ENCODE results near the gene PRR12. TPM values are rescaled to one million over a fixed set of nuclear protein-coding genes. Genes with fewer than 3 reads are reported as not detected.

Gene PRR12
- polyA plus RNA-seq, 1 donor = 20.7 TPM

DNA sequence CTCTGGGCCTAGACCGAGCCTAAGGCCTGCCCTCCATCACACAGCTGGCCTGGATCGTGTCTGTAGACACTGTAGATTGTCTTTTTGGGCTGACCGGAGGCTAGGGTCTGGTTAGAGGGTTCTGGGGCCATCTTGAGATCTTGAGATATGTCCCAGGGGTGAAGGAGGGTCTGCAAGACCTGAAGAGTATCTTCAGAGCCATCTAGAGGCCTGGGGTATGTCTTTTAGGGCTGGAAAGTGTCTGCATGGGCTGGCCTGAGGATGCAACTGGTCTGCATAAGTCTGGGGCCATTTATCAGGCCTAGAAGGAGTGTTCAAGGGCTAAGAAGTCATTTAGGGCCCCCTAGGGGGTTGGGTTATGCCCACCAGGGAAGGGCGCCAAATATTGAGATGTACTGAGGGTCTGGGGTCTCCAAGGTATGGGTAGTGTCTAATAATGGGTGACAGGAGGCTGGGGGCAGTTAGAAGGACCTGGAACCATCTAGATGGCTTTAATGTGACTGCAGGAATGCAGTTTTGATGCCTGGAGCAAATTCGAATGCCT is 51.6 kb downstream of the PRR12 start:
- no peak for DNase-seq

DNA sequence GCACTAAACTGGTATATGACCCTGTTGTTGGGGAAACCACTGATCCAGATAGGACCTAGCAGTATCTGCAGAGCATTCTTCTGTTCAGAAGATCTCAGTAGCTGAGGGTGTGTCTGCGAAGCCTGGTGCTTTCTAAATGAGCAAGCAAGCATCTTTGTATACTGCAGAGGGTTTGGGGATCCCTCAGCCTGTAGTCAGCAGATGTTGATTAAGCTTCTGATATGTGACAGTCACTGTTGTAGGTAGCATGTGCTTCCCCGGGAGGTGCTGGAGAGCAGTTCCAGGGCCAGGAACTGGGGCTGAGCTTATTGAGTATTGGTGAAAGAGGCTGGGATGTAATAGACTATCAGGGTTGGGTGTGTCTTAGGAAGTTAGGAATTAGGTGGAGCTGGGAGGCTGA is 52.5 kb downstream of the PRR12 start:
- DNase-seq = no peak

DNA sequence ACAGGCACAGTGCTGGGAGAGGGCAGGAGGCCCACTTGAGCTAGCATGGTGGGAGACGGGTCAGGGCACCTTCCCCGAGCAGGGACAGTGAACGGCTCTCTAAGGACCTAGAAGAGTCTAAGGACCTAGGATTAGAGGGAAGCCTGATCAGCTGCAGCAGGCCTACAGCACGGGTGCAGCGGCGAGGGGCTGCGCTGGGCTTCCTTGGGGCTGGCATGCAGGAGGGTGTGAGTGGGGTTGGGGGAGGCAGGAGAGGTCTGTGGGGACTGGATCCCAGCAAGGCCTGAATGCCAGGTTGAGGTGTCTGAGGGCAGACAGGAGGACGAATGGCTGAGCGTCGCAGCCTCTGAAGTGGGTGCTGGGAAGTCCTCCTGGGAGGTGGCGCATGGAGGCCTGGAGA is 54.6 kb downstream of the PRR12 start:
- no peak for DNase-seq

DNA sequence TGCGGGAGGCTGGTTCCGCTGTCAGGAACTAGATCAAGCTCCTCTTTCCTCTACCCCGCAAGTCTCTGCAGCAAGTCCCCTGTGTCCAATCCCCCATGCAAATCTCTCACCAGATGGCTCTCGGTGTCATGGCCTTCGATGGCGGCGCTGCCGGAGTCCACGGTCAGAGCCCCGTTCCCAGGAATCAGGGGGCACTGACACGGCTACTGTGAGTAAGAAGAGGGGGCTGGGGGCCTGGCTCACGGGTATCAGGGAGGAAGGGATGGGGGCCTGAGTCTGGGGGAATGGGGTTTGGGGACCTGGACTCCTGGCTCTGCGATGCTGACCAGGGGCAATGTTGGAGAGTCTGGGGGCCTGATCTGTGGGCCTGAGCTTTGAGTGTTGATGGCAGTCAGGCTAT is 55.0 kb downstream of the PRR12 start:
- DNase-seq = no peak

DNA sequence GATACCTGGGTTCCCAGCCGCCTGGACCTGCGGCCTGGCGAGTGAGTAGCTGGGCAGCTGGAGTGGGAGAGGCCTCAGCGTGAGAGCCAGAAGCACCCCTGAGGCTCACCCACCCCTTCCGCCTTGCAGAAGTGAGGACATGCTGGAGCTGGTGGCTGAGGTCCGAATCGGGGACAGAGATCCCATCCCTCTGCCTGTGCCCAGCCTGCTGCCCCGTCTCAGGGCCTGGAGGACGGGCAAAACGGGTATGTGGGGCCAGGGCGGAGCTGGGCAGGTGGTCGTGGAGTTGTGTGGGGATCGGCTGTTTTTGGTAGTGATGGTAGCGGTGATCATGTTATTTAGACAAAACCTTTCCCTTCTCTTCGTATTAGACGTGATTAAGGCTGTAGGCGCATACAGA is 55.6 kb downstream of the PRR12 start:
- no peak for DNase-seq

DNA sequence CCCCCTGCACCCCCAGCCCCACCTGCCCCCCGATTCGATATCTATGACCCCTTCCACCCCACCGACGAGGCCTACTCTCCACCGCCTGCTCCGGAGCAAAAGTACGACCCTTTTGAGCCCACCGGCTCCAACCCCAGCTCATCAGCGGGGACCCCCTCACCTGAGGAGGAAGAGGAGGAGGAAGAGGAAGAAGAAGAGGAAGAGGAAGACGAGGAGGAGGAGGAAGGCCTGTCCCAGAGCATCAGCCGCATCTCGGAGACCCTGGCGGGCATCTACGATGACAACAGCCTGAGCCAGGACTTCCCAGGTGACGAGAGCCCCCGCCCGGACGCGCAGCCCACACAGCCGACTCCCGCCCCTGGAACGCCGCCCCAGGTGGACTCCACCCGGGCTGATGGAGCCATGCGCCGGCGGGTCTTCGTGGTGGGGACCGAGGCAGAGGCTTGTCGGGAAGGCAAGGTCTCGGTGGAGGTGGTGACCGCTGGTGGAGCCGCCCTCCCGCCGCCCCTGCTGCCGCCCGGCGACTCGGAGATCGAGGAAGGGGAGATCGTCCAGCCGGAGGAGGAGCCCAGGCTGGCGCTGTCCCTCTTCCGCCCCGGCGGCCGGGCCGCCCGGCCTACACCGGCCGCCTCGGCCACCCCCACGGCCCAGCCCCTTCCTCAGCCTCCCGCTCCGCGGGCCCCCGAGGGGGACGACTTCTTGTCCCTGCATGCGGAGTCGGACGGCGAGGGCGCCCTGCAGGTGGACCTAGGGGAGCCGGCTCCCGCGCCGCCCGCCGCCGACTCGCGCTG is 60.2 kb downstream of the PRR12 start:
- DNase-seq = no peak

DNA sequence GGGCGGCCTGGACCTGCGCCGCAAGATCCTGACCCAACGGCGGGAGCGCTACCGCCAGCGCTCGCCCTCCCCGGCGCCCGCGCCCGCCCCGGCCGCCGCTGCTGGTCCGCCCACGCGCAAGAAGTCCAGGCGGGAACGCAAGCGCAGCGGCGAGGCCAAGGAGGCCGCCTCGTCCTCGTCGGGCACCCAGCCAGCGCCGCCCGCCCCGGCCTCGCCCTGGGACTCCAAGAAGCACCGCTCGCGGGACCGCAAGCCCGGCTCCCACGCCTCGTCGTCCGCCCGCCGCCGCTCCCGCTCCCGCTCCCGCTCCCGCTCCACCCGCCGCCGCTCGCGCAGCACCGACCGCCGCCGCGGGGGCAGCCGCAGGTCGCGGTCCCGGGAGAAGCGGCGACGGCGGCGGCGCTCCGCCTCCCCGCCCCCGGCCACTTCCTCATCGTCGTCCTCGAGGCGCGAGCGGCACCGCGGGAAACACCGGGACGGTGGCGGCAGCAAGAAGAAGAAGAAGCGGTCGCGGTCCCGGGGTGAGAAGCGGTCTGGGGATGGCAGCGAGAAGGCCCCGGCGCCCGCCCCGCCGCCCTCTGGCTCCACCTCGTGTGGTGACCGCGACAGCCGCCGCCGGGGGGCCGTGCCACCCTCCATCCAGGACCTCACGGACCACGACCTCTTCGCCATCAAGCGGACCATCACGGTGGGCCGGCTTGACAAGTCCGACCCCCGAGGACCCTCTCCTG is 61.0 kb downstream of the PRR12 start:
- no peak for DNase-seq

DNA sequence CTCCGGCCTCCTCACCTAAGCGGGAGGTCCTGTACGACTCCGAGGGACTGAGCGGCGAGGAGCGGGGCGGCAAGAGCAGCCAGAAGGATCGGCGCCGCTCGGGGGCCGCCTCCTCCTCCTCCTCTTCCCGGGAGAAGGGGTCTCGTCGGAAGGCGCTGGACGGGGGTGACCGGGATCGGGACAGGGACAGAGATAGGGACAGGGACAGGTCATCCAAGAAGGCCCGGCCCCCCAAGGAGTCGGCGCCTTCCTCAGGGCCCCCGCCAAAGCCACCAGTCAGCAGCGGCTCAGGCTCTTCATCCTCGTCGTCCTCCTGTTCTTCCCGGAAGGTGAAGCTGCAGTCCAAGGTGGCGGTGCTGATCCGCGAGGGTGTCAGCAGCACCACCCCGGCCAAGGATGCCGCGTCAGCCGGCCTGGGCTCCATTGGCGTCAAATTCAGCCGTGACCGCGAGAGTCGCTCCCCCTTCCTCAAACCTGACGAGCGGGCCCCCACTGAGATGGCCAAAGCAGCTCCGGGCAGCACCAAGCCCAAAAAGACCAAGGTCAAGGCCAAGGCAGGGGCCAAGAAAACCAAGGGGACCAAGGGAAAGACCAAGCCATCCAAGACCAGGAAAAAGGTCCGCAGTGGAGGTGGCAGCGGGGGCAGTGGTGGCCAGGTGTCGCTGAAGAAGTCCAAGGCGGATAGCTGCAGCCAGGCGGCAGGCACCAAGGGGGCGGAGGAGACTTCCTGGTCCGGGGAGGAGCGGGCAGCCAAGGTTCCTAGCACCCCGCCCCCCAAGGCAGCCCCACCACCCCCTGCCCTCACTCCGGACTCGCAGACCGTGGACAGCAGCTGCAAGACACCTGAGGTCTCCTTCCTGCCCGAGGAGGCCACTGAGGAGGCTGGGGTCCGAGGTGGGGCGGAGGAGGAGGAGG is 61.8 kb downstream of the PRR12 start:
- no peak for DNase-seq

DNA sequence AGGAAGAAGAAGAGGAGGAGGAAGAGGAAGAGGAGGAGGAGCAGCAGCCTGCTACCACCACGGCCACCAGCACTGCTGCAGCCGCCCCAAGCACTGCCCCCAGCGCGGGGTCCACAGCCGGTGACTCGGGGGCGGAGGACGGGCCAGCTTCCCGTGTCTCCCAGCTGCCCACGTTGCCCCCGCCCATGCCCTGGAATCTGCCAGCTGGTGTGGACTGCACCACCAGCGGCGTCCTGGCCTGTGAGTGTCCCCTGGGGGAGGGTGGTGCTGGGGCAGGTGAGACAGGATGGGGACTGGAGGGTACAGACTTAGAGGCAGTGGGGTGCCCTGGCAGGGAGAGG is 62.5 kb downstream of the PRR12 start:
- DNase-seq = no peak

DNA sequence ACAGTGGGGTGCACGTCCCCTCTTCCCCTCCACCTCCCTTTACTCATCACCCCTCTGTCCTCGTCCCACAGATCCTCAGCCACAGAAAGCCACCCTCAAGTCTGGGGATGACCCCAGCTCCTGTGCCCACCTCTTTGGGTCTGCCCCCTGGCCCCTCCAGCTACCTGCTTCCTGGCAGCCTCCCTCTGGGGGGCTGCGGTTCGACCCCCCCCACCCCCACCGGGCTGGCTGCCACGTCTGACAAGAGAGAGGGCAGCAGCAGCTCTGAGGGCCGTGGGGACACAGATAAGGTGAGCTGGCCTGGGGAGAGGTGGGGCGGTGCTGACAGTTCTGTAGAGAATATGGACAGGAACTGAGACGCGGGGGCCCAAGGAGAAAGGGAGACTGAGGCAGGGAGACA is 63.6 kb downstream of the PRR12 start:
- no peak for DNase-seq

DNA sequence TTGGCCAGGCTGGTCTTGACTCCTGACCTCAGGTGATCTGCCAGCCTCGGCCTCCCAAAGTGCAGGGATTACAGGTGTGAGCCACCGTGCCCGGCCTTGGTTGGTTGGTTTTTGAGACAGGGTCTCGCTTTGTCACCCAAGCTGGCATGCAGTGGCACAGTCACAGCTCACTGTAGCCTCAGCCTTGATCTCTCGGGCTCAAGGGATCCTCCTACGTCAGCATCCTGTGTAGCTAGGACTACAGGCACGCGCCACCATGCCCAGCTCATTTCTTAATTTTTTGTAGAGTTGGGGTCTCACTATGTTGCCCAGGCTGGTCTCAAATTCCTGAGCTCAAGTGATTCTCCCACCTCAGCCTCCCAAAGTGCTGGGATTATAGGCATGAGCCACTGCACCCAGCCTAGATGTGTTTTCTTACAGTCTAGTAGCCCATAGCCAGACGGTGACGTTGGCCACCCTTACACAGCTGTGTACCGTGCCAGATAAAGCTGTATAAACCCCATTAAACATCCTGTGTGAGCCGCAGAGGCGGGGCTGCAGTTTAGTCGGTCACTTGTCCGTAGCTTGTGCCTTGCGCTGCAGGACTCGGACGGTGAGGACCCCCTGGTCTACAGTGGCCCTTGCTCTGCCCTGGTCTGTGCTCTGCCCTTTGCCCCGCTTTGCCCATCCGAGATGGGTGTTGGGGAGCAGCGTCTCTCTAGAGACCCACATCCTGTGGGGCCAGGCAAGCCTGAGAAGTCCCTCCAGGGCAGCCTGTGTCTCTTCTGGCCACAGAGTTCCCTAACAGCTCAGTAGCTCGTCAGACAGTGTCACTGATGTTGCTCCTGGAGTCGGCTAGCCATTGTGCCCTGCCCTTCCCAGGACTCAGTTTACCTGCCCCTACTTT is 64.8 kb downstream of the PRR12 start:
- DNase-seq = no peak

DNA sequence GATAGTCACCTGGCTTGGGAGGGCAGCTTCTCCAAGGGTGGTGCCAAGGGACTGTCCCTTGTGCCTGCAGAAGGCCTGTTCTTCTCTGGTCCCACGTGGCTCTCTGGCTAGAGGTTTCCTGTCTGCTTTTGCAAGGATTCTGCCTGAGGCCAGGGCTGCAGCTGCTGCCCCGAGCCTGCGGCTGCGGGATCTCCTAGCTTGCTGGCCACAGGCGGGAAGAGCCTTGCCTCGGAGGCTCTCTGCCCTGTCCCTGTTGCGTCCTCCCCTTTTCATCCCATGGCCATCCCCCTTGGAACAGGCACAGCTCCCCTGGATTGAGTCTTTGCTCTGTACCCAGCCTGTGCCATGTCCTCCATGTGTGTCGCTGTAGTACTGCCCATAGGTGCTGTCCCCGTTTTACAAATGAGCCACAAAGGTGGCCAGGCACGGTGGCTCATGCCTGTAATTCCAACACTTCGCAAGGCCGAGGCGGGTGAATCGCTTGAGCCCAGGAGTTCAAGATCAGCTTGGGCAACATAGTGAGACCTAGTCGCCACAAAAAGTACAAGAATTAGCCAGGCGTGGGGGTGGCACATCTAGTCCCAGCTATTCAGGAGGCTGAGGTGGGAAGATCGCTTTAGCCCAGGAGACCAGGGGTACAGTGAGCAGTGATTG is 65.6 kb downstream of the PRR12 start:
- no peak for DNase-seq

DNA sequence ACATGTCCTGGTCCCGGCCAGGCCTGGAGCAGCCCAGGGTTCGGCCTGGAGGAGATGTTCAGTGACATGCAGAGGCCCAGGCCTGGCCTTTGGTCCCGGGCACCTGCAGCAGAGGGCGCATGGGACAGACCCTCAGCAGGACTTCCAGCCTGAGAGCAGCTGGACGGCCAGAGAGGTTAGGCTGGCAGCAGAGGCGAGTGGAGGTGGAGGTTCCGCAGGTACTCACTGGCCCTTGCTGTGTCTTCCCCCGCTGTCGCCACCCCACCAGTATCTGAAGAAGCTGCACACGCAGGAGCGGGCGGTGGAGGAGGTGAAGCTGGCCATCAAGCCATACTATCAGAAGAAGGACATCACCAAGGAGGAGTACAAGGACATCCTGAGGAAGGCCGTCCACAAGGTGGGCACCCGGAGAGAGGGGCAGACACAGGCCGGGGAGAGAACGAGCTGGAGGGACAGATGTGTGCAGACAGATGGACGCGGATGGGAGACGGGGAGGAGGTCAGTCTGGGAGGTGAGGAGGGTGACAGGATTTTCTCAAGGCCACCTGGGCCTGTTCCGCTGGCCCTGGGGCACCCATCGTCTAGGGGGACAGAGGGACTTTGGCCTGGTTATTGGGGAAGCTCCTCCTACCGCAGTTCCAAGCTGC is 66.6 kb downstream of the PRR12 start:
- DNase-seq = no peak

DNA sequence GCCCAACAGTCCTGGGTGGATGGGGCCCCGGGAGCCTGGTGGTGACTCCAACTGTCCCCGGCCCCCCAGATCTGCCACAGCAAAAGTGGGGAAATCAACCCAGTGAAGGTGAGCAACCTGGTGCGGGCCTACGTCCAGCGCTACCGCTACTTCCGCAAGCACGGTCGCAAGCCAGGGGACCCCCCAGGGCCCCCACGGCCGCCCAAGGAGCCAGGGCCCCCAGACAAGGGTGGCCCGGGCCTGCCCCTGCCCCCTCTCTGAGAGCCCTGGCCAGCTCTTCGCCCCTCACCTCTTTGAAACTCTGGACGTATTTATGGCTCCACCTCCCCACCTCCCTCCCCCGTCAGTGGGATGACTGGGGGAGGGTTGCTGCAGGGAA is 67.1 kb downstream of the PRR12 start:
- DNase-seq = no peak

DNA sequence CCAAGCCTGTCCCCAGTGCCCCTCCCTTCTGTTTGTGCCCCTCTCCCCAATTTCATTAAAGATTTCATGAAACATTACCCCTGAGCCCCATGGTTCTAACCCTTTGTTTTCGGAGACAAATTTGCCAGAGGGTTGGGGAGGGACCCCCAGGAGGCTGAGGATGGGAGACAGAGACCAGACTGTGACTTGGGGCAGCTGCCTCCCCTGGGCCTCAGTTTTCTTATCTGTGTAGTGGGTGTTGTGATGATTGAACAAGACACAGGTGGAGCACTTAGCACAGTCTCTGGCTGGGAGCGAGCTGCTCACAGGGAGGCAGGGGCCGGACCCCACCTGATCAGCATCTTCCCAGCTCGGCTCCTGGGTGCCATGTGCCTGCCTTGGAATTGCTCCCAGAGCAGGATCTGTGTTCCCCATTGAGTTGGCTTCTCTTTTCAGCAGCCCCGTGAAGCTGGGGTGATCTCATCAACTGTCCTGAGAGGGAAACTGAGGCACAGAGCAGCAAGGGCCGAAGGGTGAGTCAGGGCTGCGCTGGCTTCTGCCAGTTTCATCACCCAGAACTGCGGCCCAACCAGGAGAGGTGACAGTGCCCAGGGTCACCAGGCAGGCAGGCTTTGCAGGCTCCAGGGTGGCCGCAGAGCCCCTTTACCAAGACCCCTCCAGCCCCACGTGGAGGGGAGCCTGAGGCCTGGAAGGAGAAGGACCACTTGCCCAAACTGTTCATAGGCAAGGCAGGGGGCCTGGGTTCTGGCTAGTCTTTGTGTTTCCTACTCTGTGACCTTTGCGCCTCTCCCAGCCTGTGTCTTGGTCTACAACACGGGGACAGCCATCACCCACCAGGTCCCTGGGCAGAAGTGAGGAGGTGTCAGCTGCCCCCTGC is 67.8 kb downstream of the PRR12 start:
- no peak for DNase-seq

DNA sequence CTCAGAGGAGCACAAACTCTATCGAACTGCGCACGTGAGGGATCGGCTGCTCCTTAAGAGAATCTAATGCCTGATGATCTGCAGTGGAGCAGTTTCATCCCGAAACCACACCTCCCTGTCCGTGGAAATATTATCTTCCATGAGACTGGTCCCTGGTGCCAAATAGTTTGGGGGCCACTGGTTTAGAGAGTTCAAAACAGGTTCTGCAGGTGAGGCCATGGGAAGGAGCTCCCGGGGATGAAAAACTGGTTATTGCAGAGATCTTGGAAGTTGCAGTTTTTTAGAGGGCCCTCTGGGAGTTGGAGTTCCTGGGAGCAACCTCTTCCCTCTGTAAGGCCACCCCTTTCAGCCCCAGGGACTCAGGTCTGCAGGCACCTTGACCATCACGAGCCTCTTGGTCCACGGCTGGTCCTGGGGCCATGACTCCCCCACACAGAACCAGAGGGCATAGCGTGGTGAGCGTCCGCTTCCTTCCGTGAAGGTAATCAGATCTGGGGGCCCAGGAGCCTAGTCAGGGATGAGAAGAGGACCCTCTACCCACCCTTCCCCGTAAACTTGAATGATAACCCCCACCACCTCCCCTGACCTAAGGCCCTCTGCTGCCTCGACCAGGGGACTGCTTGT is 69.5 kb downstream of the PRR12 start:
- no peak for DNase-seq

DNA sequence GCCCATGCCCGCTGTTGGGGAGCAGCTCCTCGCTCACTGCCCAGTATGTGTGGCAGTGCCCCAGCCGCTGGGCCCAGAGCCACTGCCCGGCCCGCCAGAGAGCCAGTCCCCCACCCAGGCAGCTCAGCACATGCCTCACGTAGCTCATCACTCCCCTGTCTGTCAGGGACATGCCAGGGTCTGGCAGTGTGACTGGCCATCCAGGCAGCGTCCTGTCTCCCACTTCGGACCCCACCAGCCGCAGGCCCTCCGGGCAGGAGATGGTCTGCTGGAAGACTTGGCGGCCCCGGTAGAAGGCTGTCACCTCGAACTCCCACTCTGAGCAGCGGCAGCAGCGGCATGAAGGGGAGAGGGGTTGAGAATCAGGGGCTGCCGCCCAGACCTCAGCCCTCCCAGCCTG is 71.0 kb downstream of the PRR12 start:
- no peak for DNase-seq

DNA sequence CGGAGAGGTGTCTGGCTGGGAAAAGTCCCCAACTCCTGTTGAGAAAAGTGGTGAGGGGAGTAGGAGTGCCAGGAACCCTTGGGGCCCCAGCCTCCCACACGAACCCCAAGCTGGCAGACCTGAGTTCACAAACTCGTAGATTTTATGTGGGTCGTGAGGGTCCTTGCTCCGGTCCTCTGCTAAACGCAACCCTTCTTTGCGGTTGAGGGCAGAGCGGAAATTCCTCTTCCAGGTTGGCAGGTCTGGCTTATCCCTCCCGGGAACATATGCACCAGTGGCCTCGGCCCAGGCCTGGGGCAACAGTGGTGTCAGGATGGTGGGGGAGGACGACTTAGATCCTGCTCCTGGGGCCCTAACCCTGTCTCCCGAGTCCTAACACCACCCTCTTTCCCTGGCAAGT is 72.2 kb downstream of the PRR12 start:
- DNase-seq = no peak

All from left kidney (tissue), 2 donors.